Measurements from ENCODE around the gene CAMTA1. TPM values are rescaled to one million over a fixed set of nuclear protein-coding genes. Genes with fewer than 3 reads are reported as not detected.

CAMTA1 gene
- polyA plus RNA-seq, 1 donor from 2014 or later = 79.0 TPM

DNA sequence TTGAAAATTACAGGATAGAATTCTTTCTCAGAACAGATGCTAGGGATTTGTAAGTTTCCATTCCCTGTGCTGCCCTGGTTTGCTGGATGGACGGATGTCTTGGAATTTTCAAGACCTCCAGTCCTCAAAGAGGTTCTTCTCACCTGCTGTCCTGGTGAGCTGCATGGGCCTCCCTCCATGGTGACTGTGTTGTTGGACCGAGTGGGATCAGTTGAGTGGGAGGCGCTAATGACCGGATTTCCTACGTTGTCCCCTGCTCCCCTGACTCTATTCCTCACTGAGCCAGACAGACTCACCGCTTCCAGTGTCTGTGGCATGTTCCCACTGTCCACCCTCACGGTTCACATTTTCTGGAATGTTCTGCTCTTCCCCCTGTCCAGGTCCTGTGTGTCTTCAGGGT is 229.8 kb downstream of the CAMTA1 start:
- H3K4me3 Mint-ChIP-seq = no peak overlapping the region
- no peaks in the 10 kb centered on the region for H3K4me1 Mint-ChIP-seq
- H3K36me3 Mint-ChIP-seq = no peaks in the 10 kb centered on the region
- H3K9me3 Mint-ChIP-seq = no peaks in the 10 kb centered on the region
- no peak overlapping the region for H3K27ac Mint-ChIP-seq
- peaks cover 18% of the 10 kb centered on the region for H3K27me3 Mint-ChIP-seq

DNA sequence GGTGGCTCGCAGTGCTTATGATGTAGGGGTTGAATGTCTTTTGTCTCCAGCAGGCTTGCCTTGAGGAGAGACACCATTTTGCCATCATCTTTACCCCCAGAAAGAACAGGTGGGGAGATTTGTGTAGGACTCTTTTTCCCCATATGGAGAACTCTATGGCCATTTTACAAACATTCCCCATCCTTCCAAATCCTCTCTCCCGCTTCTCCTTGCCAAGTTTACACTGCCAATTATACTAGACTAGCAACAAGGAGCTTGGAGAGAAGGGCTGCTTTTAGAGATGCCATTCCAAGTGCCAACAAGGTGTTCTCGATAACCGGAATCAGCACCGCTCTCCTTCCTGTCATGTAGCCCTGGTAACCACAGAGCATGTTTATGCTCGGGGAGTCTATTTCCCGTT is 233.1 kb downstream of the CAMTA1 start:
- peaks cover 14% of the 10 kb centered on the region for H3K27me3 Mint-ChIP-seq
- no peaks in the 10 kb centered on the region for H3K9me3 Mint-ChIP-seq
- no peaks in the 10 kb centered on the region for H3K36me3 Mint-ChIP-seq
- no peaks in the 10 kb centered on the region for H3K4me1 Mint-ChIP-seq
- H3K4me3 Mint-ChIP-seq = no peak overlapping the region
- H3K27ac Mint-ChIP-seq = no peak overlapping the region

DNA sequence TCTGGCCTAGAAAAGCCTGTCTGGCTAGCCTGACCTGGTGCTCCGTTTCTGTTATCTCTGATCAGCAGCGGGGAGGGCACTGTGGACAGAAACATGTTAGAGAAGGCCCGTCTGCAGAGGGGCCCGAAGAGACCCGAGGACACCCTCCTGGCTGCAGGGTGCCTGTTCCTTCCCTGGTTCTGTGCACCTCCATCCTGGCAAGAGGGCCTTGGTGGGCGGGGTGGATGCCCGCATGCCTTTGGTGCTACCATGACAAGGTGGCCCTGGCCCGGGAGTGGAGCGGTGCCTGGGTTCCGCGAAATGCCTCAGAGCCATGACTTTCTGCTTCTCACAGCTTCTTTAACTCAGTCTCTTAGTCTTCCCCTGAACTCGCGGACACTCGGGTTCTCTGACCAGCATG is 233.6 kb downstream of the CAMTA1 start:
- no peak overlapping the region for H3K4me3 Mint-ChIP-seq
- no peaks in the 10 kb centered on the region for H3K9me3 Mint-ChIP-seq
- H3K27me3 Mint-ChIP-seq = peaks cover 11% of the 10 kb centered on the region
- no peaks in the 10 kb centered on the region for H3K4me1 Mint-ChIP-seq
- no peak overlapping the region for H3K27ac Mint-ChIP-seq
- no peaks in the 10 kb centered on the region for H3K36me3 Mint-ChIP-seq

DNA sequence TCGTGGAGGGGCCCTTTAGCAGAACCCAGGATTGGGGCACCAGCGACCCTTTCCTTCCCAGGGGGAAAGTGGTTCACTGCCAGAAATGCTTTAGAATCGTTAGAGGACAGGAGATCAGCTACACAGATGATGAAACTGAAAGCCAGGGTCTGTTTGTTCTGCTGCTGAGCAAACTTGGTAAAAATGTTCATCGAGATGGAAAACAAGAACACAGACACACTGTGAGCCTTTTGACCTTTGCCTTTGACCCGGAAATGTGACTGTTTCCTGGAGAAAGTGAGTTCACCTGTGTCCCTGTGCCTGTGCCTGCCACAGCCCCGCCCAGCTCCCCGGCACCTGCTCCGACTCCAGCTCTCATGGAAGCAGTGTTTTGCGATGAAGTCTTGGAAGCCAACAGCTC is 234.3 kb downstream of the CAMTA1 start:
- Mint-ChIP-seq H3K27ac (no peak overlapping the region), H3K36me3 (no peaks in the 10 kb centered on the region), H3K4me1 (no peaks in the 10 kb centered on the region), H3K9me3 (no peaks in the 10 kb centered on the region), H3K4me3 (no peak overlapping the region), H3K27me3 (peaks cover 10% of the 10 kb centered on the region)

DNA sequence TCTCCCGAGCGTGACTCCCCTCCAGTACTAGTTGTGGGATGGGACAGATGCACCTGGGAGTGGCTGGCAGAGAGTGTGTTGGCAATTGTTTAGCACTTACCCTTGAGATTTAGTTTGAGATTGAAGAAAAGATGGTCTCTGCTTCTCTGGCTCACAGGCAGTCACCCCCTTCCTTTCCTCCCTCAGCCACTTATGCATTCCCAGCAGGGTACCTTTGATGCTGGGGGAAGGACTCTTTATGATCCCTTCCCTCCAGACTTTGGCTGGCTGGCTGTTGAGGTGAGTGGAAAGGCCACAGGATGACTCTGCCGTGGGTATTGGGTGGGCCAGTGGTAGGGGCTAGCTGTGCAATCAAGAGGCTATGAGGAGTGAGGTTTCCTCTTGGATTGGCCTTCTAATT is 236.8 kb downstream of the CAMTA1 start:
- no peaks in the 10 kb centered on the region for H3K4me1 Mint-ChIP-seq
- no peak overlapping the region for H3K4me3 Mint-ChIP-seq
- H3K36me3 Mint-ChIP-seq = no peaks in the 10 kb centered on the region
- peaks cover 13% of the 10 kb centered on the region for H3K27me3 Mint-ChIP-seq
- no peak overlapping the region for H3K27ac Mint-ChIP-seq
- H3K9me3 Mint-ChIP-seq = no peaks in the 10 kb centered on the region

DNA sequence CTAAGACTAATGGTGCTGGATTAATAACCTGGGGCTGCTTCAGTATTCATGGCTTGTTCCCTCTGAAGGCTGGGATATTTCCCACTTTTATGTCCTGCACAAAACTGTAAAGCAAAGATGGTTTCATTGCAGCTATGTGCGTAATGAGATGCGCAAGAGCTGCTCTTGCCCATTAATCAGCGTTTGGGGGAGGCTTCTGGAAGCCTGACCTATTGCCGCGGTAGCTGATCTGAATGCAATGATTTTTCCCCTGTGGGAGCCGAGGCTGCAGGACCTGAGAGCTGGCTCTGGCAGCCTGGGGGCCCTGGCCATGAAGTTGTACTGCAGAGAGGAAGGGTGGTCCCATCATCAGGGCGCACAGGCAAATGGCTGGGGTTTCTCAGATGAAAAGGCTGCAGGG is 239.8 kb downstream of the CAMTA1 start:
- Mint-ChIP-seq H3K36me3 (no peaks in the 10 kb centered on the region), H3K9me3 (no peaks in the 10 kb centered on the region), H3K4me1 (peaks cover 0 to 4% (median 0%) of the 10 kb centered on the region in 3 donors), H3K27me3 (peaks cover 3% of the 10 kb centered on the region), H3K4me3 (no peak overlapping the region), H3K27ac (no peak overlapping the region)

DNA sequence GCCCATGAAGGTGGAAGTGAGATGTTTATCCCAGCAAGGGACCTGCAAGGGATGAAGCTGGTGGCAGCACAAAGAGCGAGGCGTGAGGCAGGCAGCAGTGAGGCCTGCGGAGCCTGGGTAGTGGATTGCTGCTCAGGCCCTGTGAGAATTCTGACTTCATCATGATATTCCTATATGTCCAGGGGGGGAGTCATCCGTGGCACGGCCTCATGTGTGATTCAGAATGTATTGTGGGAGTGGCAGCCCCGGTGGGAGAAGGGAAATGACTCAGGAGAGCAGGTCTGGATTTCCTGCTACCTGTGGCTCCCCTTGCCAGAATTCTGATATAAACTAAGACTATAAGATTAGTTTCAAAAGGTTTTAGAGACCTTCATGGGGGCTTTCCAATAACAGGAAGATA is 240.9 kb downstream of the CAMTA1 start:
- Mint-ChIP-seq H3K36me3 (no peaks in the 10 kb centered on the region), H3K9me3 (no peaks in the 10 kb centered on the region), H3K4me3 (no peak overlapping the region), H3K4me1 (peaks cover 0 to 4% (median 0%) of the 10 kb centered on the region in 3 donors), H3K27me3 (peaks cover 3% of the 10 kb centered on the region), H3K27ac (peak overlapping the region in 1 of 3 donors; percentile 16)

DNA sequence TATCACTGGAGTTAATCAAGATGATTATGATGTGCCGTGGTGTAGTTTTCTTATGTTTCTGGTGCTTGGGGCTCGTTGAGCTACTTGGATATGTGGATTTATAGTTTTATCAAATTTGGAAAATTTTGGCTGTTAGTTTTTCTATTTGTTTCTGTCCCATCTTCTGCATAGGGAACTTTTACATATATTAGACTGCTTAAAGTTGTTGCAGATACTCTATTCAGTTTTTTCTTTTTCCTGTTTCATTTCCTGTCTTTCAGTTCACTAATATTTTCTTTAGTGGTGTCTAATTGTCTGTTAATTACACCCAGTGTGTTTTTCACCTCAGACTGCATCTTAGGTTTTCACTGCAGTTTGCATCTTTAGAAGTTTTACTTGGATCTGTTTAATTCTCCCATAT is 247.7 kb downstream of the CAMTA1 start:
- H3K27ac Mint-ChIP-seq = no peak overlapping the region
- peaks cover 3 to 18% (median 11%) of the 10 kb centered on the region in 3 donors for H3K9me3 Mint-ChIP-seq
- peaks cover 0 to 4% (median 0%) of the 10 kb centered on the region in 3 donors for H3K4me1 Mint-ChIP-seq
- H3K27me3 Mint-ChIP-seq = peaks cover 2% of the 10 kb centered on the region
- no peak overlapping the region for H3K4me3 Mint-ChIP-seq
- peaks cover 1% of the 10 kb centered on the region for H3K36me3 Mint-ChIP-seq

DNA sequence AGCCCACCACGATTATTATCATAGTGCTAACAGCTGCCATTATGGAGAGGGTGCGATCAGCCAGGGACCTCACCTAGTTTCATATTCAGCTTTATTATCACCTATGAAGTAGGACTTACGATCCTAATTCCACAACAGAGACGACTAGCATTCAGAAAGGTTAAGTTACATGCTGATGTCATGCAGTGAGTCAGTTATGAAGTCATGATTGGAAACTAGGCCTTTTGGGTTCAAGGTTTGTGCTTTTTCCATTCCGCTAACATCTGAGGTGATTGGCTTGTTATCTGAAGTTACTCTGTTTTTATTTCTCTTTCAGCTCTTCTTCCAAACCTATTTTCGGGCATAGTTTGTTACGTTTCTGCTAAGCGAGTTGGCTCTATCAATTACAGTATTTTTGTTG is 251.1 kb downstream of the CAMTA1 start:
- Mint-ChIP-seq H3K36me3 (peaks cover 1% of the 10 kb centered on the region), H3K27me3 (peaks cover 5% of the 10 kb centered on the region), H3K4me3 (no peak overlapping the region), H3K27ac (no peak overlapping the region), H3K9me3 (peaks cover 3 to 18% (median 11%) of the 10 kb centered on the region in 3 donors), H3K4me1 (no peaks in the 10 kb centered on the region)

DNA sequence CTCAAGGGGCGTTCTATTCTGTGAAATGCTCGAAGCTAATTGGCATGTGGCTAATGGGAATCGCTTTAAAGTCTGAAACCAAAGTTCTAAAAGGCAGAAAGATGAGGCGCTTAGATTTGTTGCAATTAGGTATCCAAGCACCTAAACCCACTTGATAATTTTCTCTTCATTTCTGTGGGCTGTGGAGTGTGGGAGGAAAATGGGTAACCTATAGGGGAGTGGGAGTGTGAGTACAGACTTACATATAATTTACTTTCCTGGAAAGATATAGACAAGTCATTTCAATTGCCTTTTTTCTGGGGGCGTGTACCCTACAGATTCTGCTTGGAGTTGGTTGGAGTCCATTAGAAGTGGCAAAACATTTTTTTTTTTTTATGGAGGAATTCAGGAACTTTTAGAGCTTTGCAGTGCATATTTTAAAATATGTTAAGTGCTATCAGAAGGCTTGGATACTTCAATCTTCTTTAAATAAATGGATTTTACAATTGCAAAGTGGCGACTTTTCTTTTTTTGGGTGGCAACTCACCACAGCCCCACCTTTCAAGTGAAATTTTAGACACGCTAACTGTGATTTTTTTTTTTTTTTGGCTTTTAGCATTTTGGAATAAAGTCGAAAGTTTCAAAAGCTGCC is 254.5 kb downstream of the CAMTA1 start:
- peaks cover 0 to 1% (median under 1%) of the 10 kb centered on the region in 3 donors for H3K9me3 Mint-ChIP-seq
- H3K27ac Mint-ChIP-seq = no peak overlapping the region
- no peak overlapping the region for H3K4me3 Mint-ChIP-seq
- H3K4me1 Mint-ChIP-seq = no peaks in the 10 kb centered on the region
- peaks cover 5% of the 10 kb centered on the region for H3K27me3 Mint-ChIP-seq
- H3K36me3 Mint-ChIP-seq = no peaks in the 10 kb centered on the region

DNA sequence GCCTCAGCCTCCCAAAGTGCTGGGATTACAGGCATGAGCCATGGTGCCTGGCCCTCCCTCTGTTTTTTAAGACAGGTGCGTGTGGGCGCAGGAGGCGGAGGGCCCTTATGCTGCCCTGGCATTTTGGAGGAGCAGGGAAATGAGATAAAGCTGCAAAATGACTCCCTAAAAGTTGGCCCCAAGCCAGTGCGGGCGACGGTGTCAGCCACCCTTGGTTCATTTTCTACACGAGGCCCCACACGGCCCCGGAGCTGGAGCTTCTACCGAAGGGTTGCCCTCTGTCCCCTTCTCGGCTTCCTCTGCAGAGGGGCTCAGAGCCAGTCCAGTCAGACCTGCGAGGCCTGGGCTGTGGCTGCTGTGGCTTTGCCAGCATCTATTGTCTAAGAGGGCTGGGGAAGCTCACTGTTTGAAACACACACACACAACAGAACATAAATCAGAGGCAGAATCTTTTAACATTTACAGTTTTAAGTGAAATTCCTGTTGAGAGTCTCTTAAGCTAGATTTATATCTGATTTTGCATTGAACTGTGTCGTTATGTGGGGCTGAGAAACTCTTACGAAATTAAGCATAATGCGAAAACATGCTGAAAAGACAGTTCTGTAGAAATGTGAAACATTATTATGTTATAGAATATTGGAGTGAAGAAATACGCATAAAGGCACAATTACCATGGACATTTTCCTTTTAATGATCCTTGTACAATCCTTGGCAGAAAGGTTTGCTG is 255.9 kb downstream of the CAMTA1 start:
- Mint-ChIP-seq H3K4me3 (no peak overlapping the region), H3K27ac (no peak overlapping the region), H3K27me3 (peaks cover 5% of the 10 kb centered on the region), H3K9me3 (peaks cover 0 to 1% (median 0%) of the 10 kb centered on the region in 3 donors), H3K4me1 (no peaks in the 10 kb centered on the region), H3K36me3 (no peaks in the 10 kb centered on the region)

DNA sequence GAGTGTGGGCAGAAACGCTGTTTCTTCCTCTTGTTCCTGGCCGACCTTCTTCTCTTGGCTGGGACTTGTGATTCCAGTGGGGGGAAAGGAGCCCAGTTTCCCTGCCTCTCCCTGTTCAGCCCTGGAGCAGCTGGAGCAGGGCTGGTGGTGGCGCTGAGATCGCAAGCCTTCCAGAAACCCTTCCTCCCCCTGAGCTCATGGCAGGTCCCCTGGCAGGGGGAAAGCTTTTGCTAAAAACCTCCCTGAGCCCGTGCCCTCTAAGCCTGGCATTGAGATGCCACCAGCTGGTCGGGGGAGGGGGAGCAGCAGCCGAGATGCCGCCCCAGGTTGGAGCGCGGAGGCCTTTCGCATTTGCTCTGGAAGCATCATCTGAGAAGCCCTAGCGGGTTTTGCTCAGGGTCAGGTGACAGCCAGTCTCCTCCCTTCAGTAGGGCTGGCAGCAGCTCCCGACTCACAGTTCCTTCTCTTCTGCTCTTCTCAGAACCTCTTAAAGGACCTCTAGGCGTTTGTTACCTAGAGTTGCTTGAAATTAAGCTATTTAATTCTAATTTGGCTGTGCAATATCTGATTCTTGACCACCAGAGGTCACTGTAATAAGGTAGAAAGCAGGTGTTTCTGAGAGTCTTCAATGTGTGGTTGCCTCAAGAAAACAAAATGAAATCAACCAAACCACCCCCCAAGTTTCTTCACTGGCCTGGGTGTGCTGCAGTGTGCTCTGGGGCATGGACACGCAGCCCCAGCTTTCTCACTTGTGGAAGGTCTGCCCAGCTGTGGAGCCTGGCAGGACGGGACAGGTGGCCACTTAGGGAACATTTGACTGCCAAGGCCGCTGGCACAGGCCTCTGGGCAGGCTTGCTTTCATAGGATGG is 257.3 kb downstream of the CAMTA1 start:
- peak overlapping the region in 1 of 3 donors; percentile 46 for H3K27ac Mint-ChIP-seq
- peaks cover 0 to 9% (median 0%) of the 10 kb centered on the region in 3 donors for H3K9me3 Mint-ChIP-seq
- H3K4me1 Mint-ChIP-seq = no peaks in the 10 kb centered on the region
- H3K4me3 Mint-ChIP-seq = no peak overlapping the region
- peaks cover 5% of the 10 kb centered on the region for H3K27me3 Mint-ChIP-seq
- H3K36me3 Mint-ChIP-seq = no peaks in the 10 kb centered on the region

DNA sequence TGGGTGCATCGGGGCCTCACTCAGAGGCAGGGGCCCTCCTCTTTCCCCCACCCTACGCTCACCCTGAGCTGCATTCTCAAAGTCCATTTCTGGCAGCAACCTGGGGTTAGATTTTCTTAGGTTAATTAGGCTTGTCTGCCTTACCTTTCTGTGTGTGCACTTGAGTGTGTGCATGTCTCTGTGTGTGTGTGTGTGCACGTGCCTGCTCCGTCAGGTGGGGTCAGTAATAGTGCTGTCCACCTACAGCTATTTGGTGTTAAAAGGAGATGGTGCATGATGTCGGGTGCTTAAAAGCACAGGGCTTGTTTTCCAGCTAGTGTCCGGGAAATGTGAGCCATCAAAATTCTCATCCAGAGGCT is 257.9 kb downstream of the CAMTA1 start:
- no peaks in the 10 kb centered on the region for H3K4me1 Mint-ChIP-seq
- no peak overlapping the region for H3K27ac Mint-ChIP-seq
- H3K36me3 Mint-ChIP-seq = no peaks in the 10 kb centered on the region
- H3K27me3 Mint-ChIP-seq = peaks cover 3% of the 10 kb centered on the region
- no peak overlapping the region for H3K4me3 Mint-ChIP-seq
- H3K9me3 Mint-ChIP-seq = peaks cover 0 to 9% (median 0%) of the 10 kb centered on the region in 3 donors

DNA sequence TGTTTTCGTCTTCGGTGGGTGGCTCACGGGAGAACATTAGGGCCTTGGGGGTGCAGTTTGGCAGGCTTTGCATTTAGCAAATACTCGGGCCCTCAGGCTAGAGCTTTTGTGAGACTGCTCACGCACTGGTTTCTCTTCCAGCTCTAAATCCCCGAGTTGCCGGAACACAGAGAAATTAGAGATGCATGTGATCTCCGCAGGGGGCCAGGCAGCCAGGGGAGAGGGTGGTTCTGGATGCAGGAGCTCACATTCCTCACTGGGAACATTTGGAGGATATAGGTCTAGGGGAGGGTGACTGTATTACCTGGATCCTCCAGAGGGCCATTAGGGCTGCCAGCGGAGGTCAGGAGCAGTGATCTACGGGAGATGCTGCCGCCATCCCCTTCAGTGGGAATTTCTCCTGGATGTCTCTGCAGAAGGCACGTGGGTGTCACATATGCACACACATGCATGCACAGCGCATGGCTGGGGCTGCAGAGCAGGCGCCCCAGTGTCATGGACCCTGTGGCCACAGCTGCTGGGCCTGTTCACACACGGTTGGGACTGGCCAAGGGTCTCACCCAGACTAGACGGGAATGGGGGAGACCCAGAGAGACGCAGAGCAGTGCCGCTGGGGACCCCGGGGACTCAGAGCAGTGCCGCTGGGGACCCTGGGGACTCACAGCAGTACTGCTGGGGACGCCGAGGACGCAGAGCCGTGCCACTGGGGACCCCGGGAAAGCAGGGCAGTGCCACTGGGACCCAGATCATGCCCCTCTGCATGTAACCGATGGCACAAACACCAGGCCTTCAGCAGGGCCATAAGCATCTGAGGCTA is 258.7 kb downstream of the CAMTA1 start:
- H3K27ac Mint-ChIP-seq = no peak overlapping the region
- peaks cover 0 to 9% (median 2%) of the 10 kb centered on the region in 3 donors for H3K9me3 Mint-ChIP-seq
- H3K4me3 Mint-ChIP-seq = no peak overlapping the region
- H3K4me1 Mint-ChIP-seq = no peaks in the 10 kb centered on the region
- H3K27me3 Mint-ChIP-seq = no peaks in the 10 kb centered on the region
- no peaks in the 10 kb centered on the region for H3K36me3 Mint-ChIP-seq

DNA sequence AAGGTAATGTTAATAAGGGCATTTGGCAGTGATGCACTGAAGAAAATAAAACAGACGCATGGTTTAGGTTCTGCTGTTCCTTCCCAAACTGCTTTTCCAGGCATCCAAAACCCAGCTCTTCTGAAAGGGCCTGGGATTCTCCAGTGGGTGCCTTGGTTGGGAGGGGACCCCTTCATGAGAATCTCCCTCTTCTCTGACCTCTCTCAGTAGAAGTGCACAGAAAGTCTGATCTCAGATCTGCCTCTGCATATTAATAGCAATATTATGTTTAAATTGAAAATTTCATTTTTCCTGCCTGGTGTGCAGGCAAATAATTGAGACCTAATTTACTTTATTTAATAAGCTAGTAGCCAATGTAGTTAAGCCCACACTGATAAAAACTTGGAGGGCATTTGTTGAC is 260.6 kb downstream of the CAMTA1 start:
- H3K9me3 Mint-ChIP-seq = peaks cover 0 to 9% (median 2%) of the 10 kb centered on the region in 3 donors
- no peak overlapping the region for H3K27ac Mint-ChIP-seq
- H3K4me1 Mint-ChIP-seq = no peaks in the 10 kb centered on the region
- H3K36me3 Mint-ChIP-seq = no peaks in the 10 kb centered on the region
- peak overlapping the region in 1 of 4 donors; percentile 8 for H3K4me3 Mint-ChIP-seq
- H3K27me3 Mint-ChIP-seq = no peaks in the 10 kb centered on the region
